GM18873 (cell line): ENCODE results near the gene CARHSP1.
"Not testable (repeated sequence)": the region's sequence is repeated elsewhere in the genome, so short reads cannot be mapped to it uniquely, and the experiment has no call there.

Source experiments
- ATAC-seq: cut with Tn5 transposase; IDR thresholded peaks from one replicate; pipeline ENCODE4 v1.9.1; 2021; ENCODE audit warnings: mild to moderate bottlenecking, moderate library complexity, moderate number of reproducible peaks; ENCODE audit not compliant: unreplicated experiment, low FRiP score

Gene CARHSP1

DNA sequence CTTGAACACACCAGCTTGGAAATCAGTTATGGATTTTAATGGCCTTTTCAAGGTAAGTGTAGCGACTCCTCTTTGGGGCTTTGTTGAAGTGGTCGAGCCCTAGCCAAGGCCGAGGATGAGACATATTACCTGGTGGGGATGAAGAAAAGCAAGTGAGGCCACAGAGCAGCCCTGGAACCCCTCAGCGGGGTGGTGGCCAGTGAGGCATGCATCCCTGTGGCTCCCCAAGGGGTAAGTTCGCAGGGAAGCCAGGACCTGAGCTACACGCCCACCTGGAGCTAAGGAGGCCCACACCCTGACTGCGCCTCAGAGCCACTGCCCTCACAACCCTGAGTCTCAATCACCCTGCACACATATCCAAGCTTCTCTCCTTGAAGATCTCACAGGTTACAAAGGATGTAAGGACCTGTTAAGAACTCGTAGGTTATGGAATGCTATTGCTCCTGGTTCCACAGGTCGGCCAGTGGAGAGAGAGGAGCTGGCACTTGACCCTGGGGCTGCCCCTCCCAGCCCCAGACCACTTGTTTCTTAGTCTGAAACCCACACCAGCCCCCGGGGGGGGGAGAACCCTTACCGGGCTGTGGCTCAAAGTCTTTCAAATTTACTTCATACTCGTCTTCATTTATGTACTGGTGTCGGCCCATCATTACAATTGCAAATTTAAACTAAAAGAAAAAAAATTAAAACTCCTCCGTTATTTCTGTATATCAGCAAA lies 25.3 kb upstream of the CARHSP1 start:
- no peak for ATAC-seq

DNA sequence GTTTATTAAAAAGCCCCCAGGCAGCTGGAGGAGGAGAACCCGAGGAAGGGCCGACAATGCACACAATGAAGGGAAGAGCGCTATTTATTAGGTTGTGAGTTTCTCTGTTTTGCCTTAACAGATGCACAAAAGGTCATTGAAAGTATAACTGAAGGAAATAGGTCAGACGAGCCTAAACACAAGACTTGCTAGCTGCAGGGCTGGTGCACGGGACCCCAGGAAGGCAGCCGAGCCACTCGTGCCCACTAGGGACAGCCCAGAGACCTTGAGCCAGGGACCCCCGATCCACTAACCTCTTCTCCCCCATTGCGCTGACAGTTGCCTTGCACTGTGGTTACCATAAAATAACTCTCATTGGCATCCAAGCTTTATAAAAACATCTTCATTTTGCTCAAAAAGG lies 24.6 kb upstream of the CARHSP1 start:
- ATAC-seq = no peak

DNA sequence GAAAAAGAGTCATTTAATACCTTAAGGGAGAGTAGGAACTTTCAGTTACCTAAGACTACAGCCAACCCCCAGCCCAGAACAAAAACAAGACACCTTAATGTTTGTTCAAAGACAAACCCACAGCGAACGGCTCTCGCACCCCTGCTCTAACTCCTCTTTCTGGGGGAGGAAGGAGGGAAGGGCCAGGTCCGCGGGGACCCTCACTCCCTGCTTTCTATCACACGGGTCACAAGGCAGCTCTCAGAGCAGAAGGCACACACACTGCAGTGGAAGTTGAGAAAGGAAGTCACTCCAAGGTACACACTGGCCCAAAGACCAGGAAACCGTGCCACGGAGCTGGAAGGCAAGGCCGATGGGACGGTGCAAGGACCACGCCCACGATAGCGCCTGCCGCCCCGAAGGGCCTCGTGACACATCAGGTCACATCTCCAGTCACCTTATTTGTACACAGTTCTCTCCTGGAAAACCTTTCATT lies 23.3 kb upstream of the CARHSP1 start:
- ATAC-seq = peak; percentile 13

DNA sequence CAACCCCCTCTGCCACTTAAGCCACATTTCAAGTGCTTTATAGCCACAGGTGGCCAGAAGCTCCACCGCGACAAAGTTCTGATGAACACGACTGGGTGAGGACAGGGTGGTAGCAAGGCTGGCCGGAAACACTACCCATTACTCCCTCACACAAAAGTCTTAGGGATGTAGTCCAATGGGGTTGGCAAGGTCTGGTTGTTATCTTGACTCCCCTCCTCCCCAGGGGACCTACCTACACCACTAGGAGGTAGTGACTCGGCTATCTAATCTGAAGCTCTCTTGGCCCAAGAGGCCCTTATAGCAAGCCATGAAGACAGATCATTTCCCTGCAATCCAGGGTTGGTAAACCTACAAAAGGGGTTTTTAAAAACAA lies 21.7 kb upstream of the CARHSP1 start:
- no peak for ATAC-seq

DNA sequence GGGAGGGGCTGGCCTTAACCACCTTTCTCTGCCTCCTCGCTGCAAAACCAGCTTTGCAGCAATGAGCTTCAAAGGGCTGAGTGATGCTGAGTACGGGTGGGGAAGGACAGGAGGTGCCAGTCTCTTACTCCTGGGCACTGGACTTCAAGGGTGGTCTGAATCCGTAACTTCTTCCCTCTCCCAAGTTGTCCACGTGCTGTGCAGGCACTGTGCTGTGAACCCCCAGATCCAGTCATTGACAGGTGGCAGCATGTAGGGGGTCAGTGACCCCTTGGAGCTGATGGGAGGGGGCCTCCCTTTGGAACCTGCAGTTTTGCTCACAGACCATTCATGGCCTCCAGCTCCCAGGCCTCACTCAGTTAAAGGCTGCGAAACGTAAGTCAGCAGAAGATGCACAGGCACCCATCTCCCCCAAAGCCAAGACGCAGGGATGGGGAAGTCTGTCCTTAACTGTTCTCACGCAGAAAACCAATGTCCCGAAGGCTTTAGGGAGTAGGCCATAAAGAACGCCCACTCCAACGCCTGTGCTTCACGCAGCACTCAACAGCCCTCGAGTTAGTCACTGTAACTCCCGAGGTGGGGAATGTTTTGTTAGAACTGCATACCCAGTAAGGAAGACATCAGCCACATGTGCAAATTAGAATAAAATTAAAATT lies 21.2 kb upstream of the CARHSP1 start:
- ATAC-seq = no peak

DNA sequence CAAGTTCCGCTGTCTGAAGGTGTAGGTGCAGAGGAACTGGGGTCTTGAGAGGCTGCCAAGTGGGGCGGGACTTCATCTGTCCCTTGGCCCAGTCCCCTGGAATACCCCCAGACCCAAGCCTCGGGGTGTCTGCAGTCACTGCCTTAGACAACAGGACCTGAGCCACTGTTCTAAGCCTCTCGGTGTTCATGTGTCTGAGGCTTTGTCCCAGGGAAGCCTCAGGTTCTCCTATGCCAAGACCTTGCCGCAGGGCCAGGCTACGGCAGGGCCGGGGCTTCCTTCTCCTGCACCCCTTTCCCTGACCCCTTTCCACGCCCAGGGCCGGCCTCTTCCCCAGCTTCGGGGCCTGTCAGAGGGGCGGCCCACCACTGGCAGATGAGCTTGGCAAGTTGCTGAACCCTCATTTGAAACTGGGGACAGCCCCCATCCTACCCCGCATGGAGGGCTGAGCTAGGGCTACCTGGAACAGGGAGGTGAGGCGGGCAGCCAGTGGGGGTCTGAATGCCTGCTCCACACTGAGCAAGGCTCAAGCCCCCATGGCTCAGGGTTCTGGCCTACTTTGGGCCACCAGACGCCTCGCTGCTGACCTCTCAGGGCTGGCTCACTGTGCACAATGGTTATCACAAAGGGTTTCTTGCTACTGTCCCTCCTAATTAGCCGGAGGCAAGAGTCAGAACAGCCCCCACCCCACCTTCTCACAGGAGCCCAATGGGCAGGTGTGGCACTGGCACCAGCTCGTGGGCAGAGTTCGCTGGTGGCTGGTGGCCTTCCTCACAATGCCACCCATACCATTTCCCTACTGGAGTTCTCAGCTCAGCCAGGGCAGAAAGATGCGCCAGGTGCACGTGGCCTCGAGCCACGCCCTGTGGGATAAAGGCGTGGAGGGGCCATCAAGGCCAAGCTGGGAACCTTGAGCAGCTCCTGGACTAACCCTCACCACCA lies 20.4 kb upstream of the CARHSP1 start:
- no peak for ATAC-seq

GRCh38 chr16:8887952-8888560 lies 19.2 kb upstream of the CARHSP1 start:
- no peak for ATAC-seq

DNA sequence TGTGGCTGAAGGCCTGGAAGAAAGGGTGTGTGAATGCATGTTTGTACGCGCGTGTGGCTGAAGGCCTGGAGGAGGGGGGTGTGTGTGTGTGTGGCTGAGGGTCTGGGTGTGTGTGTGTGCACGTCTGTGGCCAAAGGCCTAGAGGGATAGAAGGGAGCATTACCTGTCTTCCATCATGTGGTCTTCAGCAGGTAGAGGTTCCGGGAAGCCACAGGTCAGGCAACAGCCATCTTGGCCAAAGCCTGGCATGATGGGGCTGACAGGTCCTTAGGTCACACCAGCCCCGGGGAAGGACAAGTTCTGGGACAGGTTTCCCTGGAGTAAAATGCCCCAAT lies 18.6 kb upstream of the CARHSP1 start:
- no peak for ATAC-seq

DNA sequence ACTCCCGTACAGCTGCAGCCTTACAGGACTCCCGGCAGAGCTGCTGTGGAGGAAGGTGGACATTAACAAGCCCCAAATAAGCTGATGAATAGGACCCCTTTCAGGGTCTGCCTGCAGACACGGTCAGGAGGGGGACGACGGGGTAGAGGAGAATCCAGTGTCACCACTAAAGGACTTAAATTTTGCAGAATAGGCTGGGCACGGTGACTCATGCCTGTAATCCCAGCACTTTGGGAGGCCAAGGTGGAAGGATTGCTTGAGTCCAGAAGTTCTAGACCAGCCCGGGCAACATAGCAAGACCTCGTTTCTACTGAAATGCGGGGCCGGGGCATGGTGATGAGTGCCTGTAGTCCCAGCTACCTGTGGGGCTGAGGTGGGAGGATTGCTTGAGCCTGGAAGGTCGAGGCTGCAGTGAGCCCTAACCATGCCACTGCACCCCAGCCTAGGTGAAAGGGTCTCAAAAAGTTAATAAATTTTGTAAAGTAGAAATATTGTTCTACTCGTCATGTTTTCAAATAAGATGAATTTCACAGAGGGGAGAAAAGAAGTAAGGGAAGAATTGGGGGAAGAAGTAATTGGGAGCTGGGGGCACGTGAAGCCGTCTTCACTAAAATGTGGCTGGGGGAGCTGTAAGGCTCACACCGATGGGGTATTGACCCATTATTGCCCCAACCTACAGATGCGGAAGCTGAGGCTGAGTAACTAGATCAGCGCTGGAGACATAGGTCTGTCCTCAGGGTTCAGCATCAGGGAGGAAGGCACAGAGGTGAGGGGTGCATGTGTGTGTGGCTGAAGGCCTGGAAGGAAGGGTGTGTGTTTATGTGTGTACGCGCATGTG lies 18.0 kb upstream of the CARHSP1 start:
- ATAC-seq = no peak

DNA sequence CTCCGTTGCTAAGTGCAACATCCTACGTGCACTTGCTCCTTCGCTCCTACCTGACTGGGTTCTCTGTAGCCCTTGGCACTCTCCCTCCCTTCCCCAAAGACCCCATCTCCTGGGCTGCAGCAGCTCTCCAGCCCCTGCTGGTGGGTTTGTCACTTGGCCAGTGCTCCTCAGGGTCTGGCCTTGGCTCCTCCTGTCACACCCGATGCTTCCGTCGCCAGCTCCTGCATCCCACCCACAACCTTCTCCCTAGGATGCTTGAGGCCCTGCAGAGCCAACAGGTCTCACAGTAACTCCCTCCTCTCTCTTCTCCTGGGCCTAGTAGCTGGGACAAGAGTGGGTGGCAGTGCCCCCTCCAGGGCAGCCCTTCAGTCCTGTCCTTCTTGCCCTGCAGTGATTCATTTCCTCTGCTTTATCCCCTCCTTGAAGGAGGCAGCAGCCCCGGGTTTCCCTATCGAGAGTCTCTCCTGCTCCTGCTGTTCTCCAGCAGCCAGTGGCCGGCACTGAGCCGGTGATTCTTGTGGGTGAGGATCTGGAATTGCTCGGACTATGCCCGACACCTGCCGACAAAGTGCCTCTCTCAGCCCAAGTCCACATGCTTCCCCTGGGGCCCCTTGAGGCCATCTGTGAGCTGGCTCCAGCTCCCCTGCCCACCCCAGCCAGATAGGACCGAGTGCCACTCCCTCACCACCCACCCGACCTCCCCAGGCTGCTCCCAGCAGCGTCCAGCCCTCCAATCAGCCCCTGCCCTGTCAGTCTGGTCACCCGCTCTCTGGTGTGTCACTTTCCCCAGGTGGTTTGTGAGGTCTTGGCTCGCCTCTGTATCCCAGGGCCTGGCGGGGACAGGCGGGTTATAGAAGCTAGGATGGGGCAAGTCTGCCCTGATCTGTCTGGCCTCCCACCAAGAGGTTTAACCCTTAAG lies 17.1 kb upstream of the CARHSP1 start:
- ATAC-seq = no peak

DNA sequence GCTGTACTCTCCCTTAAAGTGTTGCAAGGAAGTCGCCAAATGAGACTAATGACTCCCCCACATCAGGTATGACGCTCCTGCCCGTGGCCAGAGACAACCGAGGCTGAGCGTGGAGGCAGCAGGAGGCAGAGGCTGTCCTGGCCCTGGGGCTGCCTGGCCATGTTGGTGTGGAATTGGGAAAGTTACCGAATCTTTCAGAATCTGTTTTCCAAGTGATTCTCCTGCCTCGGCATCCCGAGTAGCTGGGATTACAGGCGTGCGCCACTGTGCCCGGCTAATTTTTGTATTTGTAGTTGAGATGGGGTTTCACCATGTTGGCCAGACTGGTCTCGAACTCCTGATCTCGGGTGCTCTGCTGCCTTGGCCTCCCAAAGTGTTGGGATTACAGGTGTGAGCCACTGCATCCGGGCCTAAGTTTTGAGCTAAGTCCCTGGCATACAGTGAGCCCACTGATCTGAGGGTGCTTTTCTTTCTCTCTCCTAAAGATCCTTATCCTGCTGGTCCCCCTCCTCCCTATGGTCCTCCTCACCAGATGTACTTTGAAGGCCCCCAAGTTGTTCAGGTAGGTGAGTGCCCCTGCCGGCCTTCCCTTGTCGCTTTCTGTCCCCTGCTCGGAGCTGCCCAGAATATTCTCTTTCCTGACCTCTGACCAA lies 14.0 kb upstream of the CARHSP1 start:
- ATAC-seq = no peak

DNA sequence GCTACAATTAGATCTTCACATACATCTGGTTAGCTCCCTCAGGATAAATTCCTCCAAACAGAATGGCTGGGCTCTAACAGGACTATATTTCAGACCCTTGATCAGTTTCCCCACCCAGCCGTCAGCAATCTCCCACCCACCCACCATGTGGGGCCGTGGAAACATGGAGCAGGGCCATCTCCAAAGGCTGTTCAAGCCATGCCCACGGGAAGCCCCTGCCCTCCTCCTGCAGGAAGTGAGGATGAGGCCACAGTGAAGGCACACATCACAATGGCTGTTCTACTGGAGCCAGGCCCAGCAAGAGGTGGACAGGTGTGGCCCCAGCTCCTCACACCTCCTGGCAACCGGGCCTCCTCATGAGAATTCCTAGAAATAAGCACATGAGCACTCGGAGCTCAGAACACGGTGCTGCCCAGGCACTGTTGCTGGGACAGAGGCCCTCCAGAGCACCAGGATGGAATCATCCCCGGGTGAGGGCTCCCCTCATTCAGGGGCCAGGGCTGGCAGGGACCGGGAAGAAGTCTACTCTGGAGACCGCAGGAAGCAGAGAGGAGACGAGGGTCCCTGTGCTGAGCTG lies 13.3 kb upstream of the CARHSP1 start, which contains the start of gene LITAFD:
Gene LITAFD, plus strand, starts transcription at position 311 of the 577 bp plus-strand sequence. CDS start 2,005 bp downstream, outside the sequence.
- no peak for ATAC-seq

GRCh38 chr16:8880839-8881510 lies 12.2 kb upstream of the CARHSP1 start:
- ATAC-seq = no peak

- no peak for ATAC-seq
Measured at GRCh38 chr16:8878523-8878911, 9.7 kb upstream of the CARHSP1 start.

DNA sequence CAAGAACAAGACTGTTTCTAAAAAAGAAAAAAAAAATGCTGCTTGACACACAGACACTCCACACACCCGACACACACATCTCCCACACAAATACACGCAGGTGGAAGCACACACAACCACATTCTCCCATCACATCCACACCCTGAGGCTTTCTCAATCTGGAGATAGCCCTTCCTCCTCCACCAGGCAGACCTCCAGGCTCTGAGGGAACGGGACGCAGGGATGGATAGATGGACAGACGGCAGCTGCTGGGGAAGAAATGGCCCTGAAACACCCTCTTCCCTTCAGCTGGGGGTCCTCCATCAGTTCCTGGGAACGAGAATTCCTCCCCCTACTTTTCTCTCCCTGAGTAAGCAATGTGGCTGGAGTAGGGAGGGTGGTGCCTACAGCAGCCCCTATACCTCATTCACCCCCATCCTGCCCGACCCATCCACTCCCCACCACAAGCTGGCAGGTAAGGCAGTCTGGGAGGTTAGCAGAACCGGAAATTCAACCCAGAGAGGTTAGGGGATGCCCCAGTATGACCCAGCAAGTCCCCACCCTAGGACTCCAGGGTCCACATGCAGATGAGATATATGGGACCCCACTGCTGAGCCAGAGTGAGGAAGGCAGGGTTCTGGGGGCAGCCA lies 9.2 kb upstream of the CARHSP1 start:
- no peak for ATAC-seq

DNA sequence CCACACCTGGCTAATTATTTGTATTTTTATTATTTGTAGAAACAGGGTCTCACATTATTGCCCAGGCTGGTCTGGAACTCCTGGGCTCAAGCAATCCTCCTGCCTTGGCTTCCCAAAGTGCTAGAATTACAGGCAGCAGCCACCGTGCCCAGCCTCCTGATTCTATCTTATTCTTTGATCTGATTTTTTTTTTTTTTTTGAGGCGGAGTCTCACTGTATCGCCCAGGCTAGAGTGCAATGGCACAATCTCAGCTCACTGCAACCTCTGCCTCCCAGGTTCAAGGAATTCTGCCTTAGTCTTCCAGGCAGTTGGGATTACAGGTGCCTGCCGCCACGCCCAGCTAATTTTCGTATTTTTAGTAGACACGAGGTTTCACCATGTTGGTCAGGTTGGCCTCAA lies 6.5 kb upstream of the CARHSP1 start:
- not testable (repeated sequence) for ATAC-seq

DNA sequence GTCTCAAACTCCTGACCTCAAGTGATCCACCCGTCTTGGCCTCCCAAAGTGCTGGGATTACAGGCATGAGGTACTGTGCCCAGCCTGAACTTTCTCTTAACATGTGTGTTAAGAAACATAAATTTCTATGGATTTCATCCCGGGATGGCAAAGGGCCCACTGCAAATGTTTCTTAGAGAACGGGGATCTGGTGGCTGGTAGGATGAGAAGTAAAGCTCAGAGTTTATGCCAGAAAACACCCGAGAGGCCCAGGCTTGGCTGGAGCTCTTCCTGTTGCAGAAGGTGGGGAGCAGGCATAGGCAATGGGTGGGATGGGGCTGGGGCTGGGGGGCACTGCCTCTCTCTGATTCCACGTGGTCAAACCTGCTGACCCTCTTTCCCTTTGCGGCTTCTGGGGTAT lies 5.6 kb upstream of the CARHSP1 start:
- ATAC-seq = no peak
